SK-N-MC (cell line): ENCODE results near the gene SGMS1.

Source experiments
- DNase-seq: peaks from one replicate; pipeline ENCODE4 v3.0.0-alpha.2; 2011; ENCODE audit warnings: low read depth, low spot score
- H3K27ac ChIP-seq: fragments of 200-600 bp; sonication (generic); 2 replicates; pipeline ENCODE4 v1.5.1; 2016; ENCODE audit warnings: mixed run types
- H3K36me3 ChIP-seq: fragments of 200-600 bp; sonication (generic); 2 replicates; pipeline ENCODE4 v1.6.1; 2017; ENCODE audit warnings: antibody characterized with exemption, low read length, mixed read lengths; ENCODE audit not compliant: insufficient read depth
- H3K4me3 ChIP-seq: fragments of 200-600 bp; sonication (generic); 2 replicates; pipeline ENCODE4 v1.5.1; 2016
- H3K9ac ChIP-seq: fragments of 200-600 bp; sonication (generic); 2 replicates; pipeline ENCODE4 v1.8.0; 2017; ENCODE audit warnings: mixed run types, mixed read lengths; ENCODE audit not compliant: insufficient read length
- H3K9me3 ChIP-seq: fragments of 200-600 bp; sonication (generic); 2 replicates; pipeline ENCODE4 v1.6.1; 2017; ENCODE audit warnings: low read depth, mild to moderate bottlenecking, antibody characterized with exemption, low read length, moderate library complexity, mixed read lengths
- EZH2 ChIP-seq: fragments of 200-600 bp; sonication (generic); IDR thresholded peaks from one replicate; pipeline ENCODE4 v1.6.1; 2017; ENCODE audit warnings: antibody characterized with exemption
- FOXP2 ChIP-seq: optimal IDR thresholded peaks from 2 replicates; pipeline ENCODE3; 2011; ENCODE audit warnings: mild to moderate bottlenecking, moderate library complexity; ENCODE audit not compliant: insufficient read depth; ENCODE audit errors: extremely low read length, control extremely low read depth
- POLR2AphosphoS5 ChIP-seq: IDR thresholded peaks from 2 replicates; pipeline ENCODE4 v1.6.1; 2012; ENCODE audit warnings: mild to moderate bottlenecking, low read depth, low read length, borderline replicate concordance

SGMS1 gene

GRCh38 chr10:50582766-50583762, 40.7 kb downstream of the SGMS1 start:
- H3K36me3 ChIP-seq: no peaks in the 10 kb centered on the region
- H3K9ac ChIP-seq: no peak overlapping the region
- TF ChIP-seq EZH2 (no peak), FOXP2 (no peak), POLR2AphosphoS5 (no peak)
- no peak overlapping the region for H3K27ac ChIP-seq
- no peaks in the 10 kb centered on the region for H3K9me3 ChIP-seq
- H3K4me3 ChIP-seq: no peak overlapping the region
- no peak for DNase-seq

- DNase-seq: no peak
- H3K36me3 ChIP-seq: no peaks in the 10 kb centered on the region
- no peak overlapping the region for H3K4me3 ChIP-seq
- no peak overlapping the region for H3K9ac ChIP-seq
- no peaks in the 10 kb centered on the region for H3K9me3 ChIP-seq
- TF ChIP-seq FOXP2: no peak
- no peak for TF ChIP-seq EZH2
- TF ChIP-seq POLR2AphosphoS5: no peak
- H3K27ac ChIP-seq: no peak overlapping the region
Observed at GRCh38 chr10:50582046-50582445, 41.7 kb downstream of the SGMS1 start.

- no peak for DNase-seq
- Histone ChIP-seq H3K27ac (no peak overlapping the region), H3K9ac (no peak overlapping the region), H3K9me3 (no peaks in the 10 kb centered on the region), H3K4me3 (no peak overlapping the region), H3K36me3 (no peaks in the 10 kb centered on the region)
- no peak for TF ChIP-seq FOXP2
- no peak for TF ChIP-seq EZH2
- TF ChIP-seq POLR2AphosphoS5: no peak
Observed at GRCh38 chr10:50580262-50580891, 43.4 kb downstream of the SGMS1 start.

- TF ChIP-seq EZH2 (no peak), POLR2AphosphoS5 (no peak), FOXP2 (no peak)
- Histone ChIP-seq H3K36me3 (no peaks in the 10 kb centered on the region), H3K9me3 (no peaks in the 10 kb centered on the region), H3K9ac (no peak overlapping the region), H3K27ac (no peak overlapping the region), H3K4me3 (no peak overlapping the region)
- DNase-seq: no peak
Observed at GRCh38 chr10:50579491-50580261, 44.1 kb downstream of the SGMS1 start.

GRCh38 chr10:50578949-50579348, 44.8 kb downstream of the SGMS1 start:
- Histone ChIP-seq H3K4me3 (no peak overlapping the region), H3K9me3 (no peaks in the 10 kb centered on the region), H3K9ac (no peak overlapping the region), H3K27ac (no peak overlapping the region), H3K36me3 (no peaks in the 10 kb centered on the region)
- no peak for DNase-seq
- TF ChIP-seq POLR2AphosphoS5 (no peak), FOXP2 (no peak), EZH2 (no peak)

GRCh38 chr10:50577681-50578350, 45.9 kb downstream of the SGMS1 start:
- Histone ChIP-seq H3K9ac (no peak overlapping the region), H3K27ac (no peak overlapping the region), H3K36me3 (no peaks in the 10 kb centered on the region), H3K9me3 (no peaks in the 10 kb centered on the region), H3K4me3 (no peak overlapping the region)
- no peak for DNase-seq
- TF ChIP-seq EZH2 (no peak), FOXP2 (no peak), POLR2AphosphoS5 (no peak)

GRCh38 chr10:50577010-50577409, 46.7 kb downstream of the SGMS1 start:
- Histone ChIP-seq H3K9me3 (no peaks in the 10 kb centered on the region), H3K36me3 (no peaks in the 10 kb centered on the region), H3K27ac (no peak overlapping the region), H3K4me3 (no peak overlapping the region), H3K9ac (no peak overlapping the region)
- TF ChIP-seq FOXP2 (no peak), POLR2AphosphoS5 (no peak), EZH2 (no peak)
- no peak for DNase-seq
